Stimulated activated CD4-positive, alpha-beta T cell treated with anti-CD3 and anti-CD28 coated beads, Interleukin-4, amount 100 ng/mL, for 48 hours (primary cell): Measurements from ENCODE around the gene DTL.

ENCODE experiments used
- DNase-seq, 2 donors: peaks; one replicate each; pipeline ENCODE4 v3.0.0-alpha.2; 2020; ENCODE audit warnings: low read depth in 2 of 2

The DTL gene

DNA sequence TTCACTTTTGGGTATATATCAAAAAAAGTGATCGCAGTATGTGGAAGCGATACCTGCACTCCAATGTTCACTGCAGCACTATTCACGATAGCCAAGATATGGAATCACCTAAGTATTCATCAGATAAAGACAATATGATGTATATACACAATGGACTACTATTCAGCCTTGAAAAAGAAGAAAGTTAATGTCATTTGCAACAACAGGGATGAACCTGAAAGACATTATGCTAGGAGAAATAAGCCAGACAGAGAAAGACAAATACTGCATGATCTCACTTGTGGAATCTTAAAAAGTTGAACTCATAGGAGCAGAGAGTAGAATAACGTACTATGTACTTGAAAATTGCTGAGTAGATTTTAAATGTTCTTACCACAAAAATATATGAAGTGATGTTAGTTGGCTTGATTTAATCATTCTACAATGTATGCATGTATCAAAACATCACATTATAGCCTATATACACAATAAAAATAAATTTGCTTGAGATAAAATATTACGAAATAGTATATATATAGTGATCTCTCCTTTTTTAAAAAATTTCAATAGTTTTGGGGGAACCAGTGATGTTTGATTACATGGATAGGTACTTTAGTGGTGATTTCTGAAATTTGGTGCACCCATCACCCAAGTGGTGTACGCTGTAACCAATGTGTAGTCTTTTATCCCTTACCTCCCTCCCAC, 56.0 kb downstream of the DTL start:
- DNase-seq, result no peak

- no peak for DNase-seq
These were observed 61.8 kb downstream of the DTL start for GRCh38 chr1:212097360-212097759.

GRCh38 chr1:212098310-212098709, 62.8 kb downstream of the DTL start:
- DNase-seq, result no peak

- DNase-seq, result no peak
These were observed 63.2 kb downstream of the DTL start for GRCh38 chr1:212098771-212099170.

DNA sequence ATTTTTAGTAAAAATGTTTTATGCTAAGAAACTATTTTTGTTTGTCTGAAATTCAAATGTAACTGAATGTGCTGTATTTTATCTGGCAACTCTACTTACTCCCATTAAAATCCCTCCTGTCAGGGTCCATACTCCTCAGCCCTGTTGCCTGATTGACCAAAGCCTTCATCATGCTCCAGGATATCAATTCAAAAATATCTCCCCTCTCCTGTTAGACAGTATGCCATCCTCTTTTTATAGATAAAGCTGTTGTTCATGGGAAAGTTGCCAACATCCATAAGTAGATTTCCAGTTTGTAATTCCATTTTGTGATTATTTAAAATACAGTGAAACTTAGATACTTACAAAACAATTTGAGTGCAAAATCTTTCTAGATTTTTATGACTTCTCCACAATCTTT, 65.7 kb downstream of the DTL start:
- no peak for DNase-seq

- DNase-seq, result no peak
These were observed 66.2 kb downstream of the DTL start for GRCh38 chr1:212101735-212102134.

- no peak for DNase-seq
These were observed 69.2 kb downstream of the DTL start for GRCh38 chr1:212104586-212105325.

GRCh38 chr1:212106286-212106792, 70.8 kb downstream of the DTL start:
- no peak for DNase-seq

- no peak for DNase-seq
These were observed 71.9 kb downstream of the DTL start for GRCh38 chr1:212107481-212107880.

DNA sequence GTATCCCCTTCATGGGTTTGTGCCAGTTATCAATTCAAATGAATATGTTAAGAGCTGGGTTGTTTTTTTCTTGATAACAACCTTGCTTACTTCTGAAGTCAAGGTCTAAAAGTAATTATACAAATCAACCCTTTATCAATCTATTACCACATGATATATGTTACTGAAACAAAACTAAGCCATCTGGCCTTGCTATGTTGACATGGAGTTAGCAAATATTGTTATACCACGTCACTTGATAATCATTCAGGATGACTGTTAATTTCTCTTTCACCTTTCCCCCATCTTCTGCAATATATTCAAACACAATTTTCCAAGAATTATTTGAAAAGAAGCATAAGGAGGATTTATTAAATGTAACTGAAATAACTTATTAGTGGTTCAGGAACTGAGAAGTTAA, 72.6 kb downstream of the DTL start:
- DNase-seq, result no peak

DNA sequence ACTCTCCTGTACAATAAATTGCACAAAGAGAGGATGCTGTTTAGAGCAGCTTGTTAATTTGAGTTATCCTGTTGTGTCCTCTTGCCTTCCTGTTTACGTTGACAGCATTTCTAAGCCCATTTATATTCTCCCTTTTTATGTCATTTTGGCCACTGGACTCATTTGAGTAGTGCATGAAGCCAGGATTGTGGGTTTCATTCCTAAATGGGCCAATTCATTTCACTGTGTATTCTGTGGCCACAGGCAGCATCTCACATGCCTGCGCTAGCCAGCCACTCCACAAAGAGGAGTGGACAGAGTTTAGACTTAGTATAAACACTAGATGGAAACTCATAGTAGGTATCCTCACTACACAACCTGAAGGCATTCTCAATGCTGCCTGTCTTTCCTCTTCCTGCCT, 73.4 kb downstream of the DTL start:
- no peak for DNase-seq

GRCh38 chr1:212109728-212110127, 74.2 kb downstream of the DTL start:
- no peak for DNase-seq

DNA sequence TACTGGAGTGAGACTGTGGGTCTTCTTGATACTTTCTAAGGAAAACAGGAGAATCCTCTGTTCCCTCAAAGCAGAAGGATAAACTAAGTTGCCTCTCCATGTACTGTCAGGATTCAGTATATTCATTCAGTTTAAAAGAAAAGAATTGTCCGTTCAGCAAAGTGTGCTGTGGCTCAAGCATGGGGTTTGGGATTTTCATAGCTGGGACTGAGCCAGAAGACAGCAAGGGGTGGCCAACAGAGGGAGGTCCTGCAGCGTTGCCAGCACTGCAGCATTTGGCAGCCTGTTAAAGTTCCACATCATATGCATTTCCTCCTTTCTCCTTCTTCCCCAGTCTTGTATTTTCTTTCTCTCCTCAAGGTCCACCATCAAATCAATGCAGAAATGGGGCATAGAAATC, 75.1 kb downstream of the DTL start:
- DNase-seq, result no peak

- DNase-seq, result no peak
These were observed 76.0 kb downstream of the DTL start for GRCh38 chr1:212111536-212111935.

GRCh38 chr1:212113706-212114105, 78.2 kb downstream of the DTL start:
- no peak for DNase-seq

- DNase-seq, result no peak
These were observed 82.8 kb downstream of the DTL start for GRCh38 chr1:212118167-212118871.

GRCh38 chr1:212118872-212119260, 83.3 kb downstream of the DTL start:
- no peak for DNase-seq

- no peak for DNase-seq
These were observed 83.9 kb downstream of the DTL start for GRCh38 chr1:212119397-212119837.

DNA sequence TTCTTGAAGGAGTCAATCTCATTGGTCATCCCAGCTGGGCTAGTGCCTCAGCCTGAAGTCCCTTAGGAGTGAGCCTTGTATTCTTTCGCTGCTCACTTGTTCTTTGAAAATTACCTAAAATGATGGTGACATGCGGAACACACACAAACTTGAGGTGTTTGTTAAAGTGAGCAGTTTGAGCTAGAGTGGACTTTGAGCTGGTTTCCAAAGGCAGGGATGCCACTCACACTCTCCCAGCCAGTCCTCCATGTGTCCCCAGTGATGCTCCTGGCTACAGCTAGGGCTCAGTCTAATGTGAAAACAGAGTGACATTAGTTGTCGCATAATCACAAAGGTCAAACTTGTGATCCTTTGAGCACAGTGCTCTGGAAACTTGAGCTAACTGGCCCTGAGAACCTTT, 84.3 kb downstream of the DTL start:
- no peak for DNase-seq

DNA sequence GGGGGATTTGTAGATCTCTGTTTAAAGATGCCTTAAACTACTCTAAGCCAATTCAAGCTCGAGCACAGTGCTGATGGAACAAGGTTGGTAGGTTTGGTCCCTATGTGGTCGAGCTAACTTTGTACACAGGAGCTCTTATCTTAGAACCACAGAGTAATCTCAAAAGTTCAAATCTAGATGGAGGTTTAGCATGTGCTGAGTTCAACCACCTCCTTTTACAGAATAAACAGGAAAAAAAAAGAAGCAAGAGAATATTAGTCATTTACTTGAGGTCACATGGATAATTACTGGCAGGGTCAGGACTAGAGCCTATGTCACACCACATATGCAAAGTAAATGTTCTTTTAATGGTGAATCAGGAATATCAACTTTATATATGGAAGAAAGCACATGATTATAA, 86.2 kb downstream of the DTL start:
- no peak for DNase-seq

- no peak for DNase-seq
These were observed 89.4 kb downstream of the DTL start for GRCh38 chr1:212124690-212125582.

DNA sequence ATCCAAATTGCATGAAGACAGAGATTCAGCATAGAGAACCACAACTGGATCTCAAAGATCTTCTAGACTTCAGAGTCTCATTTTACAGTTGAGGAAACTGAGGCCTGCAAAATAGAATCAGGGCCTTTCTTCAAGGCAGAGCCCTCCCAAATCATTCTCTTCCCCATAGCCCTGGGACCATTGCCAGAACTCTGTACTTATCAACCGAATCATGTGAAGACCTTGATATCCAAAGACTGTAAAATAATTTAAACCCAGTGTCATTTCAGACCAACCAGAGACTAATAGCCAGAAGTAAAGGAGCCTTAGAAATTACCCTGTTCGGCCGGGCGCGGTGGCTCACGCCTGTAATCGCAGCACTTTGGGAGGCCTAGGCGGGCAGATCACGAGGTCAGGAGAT, 90.1 kb downstream of the DTL start:
- no peak for DNase-seq
